Uterus (tissue), 2 donors: ENCODE results near the gene S1PR4.

Source experiments
- CTCF ChIP-seq, 4 experiments: fragments of 200-600 bp in 2 of 4; fragments of 450-650 bp in 2 of 4; sonication (generic) in 2 of 4; IDR thresholded peaks; one replicate each; pipeline ENCODE4 v1.5.1; 2016 to 2019; ENCODE audit warnings: antibody characterized with exemption in 4 of 4, mild to moderate bottlenecking in 2 of 4, moderate library complexity in 1 of 4
- POLR2A ChIP-seq, 2 donors: fragments of 450-650 bp; IDR thresholded peaks; one replicate each; pipeline ENCODE4 v1.6.1; 2016; ENCODE audit warnings: antibody characterized with exemption in 2 of 2, mild to moderate bottlenecking in 1 of 2, moderate library complexity in 1 of 2

GRCh38 chr19:3224346-3225168 is 46.0 kb downstream of the S1PR4 start, which contains the start of gene CELF5:
- TF ChIP-seq CTCF (IDR thresholded peaks at IDR 0.05) = peak; percentile 15 to 72 (median 66)
- TF ChIP-seq POLR2A (IDR thresholded peaks at IDR 0.05) = no peak
